GDM1 (cell line): ENCODE results near the gene UBA1.

Source experiments
- DNase-seq: peaks from one replicate; lab custom pipeline; 2025; lab: John Stamatoyannopoulos, UW

UBA1 gene

GRCh38 chrX:47169726-47170515 lies 23.7 kb upstream of the UBA1 start:
- DNase-seq: no peak

- DNase-seq: no peak
These were observed 22.6 kb upstream of the UBA1 start for GRCh38 chrX:47170861-47171692.

GRCh38 chrX:47171996-47172395 lies 21.6 kb upstream of the UBA1 start:
- DNase-seq: no peak

- DNase-seq: no peak
These were observed 21.1 kb upstream of the UBA1 start for GRCh38 chrX:47172549-47172948.

GRCh38 chrX:47172971-47173792 lies 20.4 kb upstream of the UBA1 start:
- DNase-seq: no peak

GRCh38 chrX:47174376-47174775 lies 19.3 kb upstream of the UBA1 start:
- DNase-seq: no peak

- no peak for DNase-seq
These were observed 18.6 kb upstream of the UBA1 start for GRCh38 chrX:47174846-47175587.

GRCh38 chrX:47175588-47175980 lies 18.0 kb upstream of the UBA1 start:
- DNase-seq: no peak

- DNase-seq: no peak
These were observed 17.4 kb upstream of the UBA1 start for GRCh38 chrX:47176101-47176740.

GRCh38 chrX:47177079-47177478 lies 16.6 kb upstream of the UBA1 start:
- DNase-seq: no peak

GRCh38 chrX:47178337-47178736 lies 15.3 kb upstream of the UBA1 start:
- DNase-seq: no peak

GRCh38 chrX:47179221-47179927 lies 14.3 kb upstream of the UBA1 start:
- DNase-seq: no peak

- no peak for DNase-seq
These were observed 13.7 kb upstream of the UBA1 start for GRCh38 chrX:47179928-47180255.

GRCh38 chrX:47180346-47180745 lies 13.3 kb upstream of the UBA1 start:
- DNase-seq: no peak

- DNase-seq: no peak
These were observed 12.3 kb upstream of the UBA1 start for GRCh38 chrX:47181301-47181700.

GRCh38 chrX:47182106-47182700 lies 11.4 kb upstream of the UBA1 start:
- DNase-seq: no peak

- no peak for DNase-seq
These were observed 9.1 kb upstream of the UBA1 start for GRCh38 chrX:47184486-47184885.

- DNase-seq: no peak
These were observed 8.4 kb upstream of the UBA1 start for GRCh38 chrX:47185241-47185640.

- DNase-seq: no peak
These were observed 7.4 kb upstream of the UBA1 start for GRCh38 chrX:47186096-47186740.
